Glutamatergic neuron (in vitro differentiated cells): ENCODE results near the gene MACC1. TPM values are rescaled to one million over a fixed set of nuclear protein-coding genes. Genes with fewer than 3 reads are reported as not detected.

Experiments
- DNase-seq: peaks from one replicate; pipeline ENCODE4 v3.0.0; 2022
- H3K27ac Mint-ChIP-seq: one replicate; pipeline ENCODE4 v1.8.0; 2020; ENCODE audit warnings: mild to moderate bottlenecking, mixed read lengths, inconsistent platforms; ENCODE audit not compliant: unreplicated experiment
- H3K27me3 Mint-ChIP-seq: one replicate; pipeline ENCODE4 v1.8.0; 2020; ENCODE audit warnings: mild to moderate bottlenecking, moderate library complexity, mixed read lengths, inconsistent platforms; ENCODE audit not compliant: unreplicated experiment
- H3K36me3 Mint-ChIP-seq: one replicate; pipeline ENCODE4 v1.8.0; 2020; ENCODE audit warnings: mild to moderate bottlenecking, mixed read lengths, inconsistent platforms; ENCODE audit not compliant: unreplicated experiment
- H3K4me1 Mint-ChIP-seq: one replicate; pipeline ENCODE4 v1.8.0; 2020; ENCODE audit warnings: mild to moderate bottlenecking, low read depth, mixed read lengths, inconsistent platforms; ENCODE audit not compliant: unreplicated experiment
- H3K4me3 Mint-ChIP-seq: one replicate; pipeline ENCODE4 v1.8.0; 2020; ENCODE audit warnings: mild to moderate bottlenecking, mixed read lengths, inconsistent platforms; ENCODE audit not compliant: unreplicated experiment
- H3K9me3 Mint-ChIP-seq: one replicate; pipeline ENCODE4 v1.8.0; 2020; ENCODE audit warnings: mild to moderate bottlenecking, moderate library complexity, mixed read lengths, inconsistent platforms; ENCODE audit not compliant: unreplicated experiment
- total RNA-seq: library from RNA; stranded (reverse); fragmentation: NEBNext Ultra II Directional; extraction: Animal tissue kit (Norgen Biotek cat#: 25700); gene quantifications from one replicate; pipeline ENCODE4 v1.2.1, GENCODE V29; 2021; ENCODE audit not compliant: unreplicated experiment
- TF ChIP-seq, protein P1 (sequence below): fragments of 200-600 bp; sonication (generic); IDR thresholded peaks from one replicate; pipeline ENCODE4 v1.5.0; 2021; ENCODE audit not compliant: partially characterized antibody, unreplicated experiment

MACC1 gene
- total RNA-seq, 1 donor from 2014 or later, result 0.29 TPM

DNA sequence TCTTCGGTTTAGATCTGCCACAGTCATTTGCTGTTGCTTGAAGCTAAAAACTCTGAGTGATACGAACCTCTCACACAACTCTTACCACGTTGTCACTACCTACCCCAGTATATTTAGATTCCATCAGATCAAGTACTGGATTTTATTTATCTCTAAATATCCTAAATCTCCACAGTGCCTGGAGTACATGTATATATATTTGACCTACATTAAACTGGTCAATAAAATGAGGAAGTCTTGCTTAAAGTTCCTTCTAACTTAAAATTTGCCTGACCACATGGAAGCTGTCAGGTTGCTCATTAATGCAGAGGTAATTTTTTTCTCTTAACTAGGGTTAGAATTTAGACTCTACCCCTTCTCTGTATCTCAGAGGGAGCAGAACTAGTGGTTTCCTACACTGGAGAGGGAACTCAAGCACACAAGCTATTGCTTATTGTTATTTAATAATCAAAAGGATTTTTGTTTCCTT lies 3.1 kb upstream of the MACC1 start:
- H3K4me3 Mint-ChIP-seq, result no peak overlapping the region
- no peak overlapping the region for H3K27ac Mint-ChIP-seq
- no peaks in the 10 kb centered on the region for H3K9me3 Mint-ChIP-seq
- H3K36me3 Mint-ChIP-seq, result no peaks in the 10 kb centered on the region
- TF ChIP-seq, protein P1, sequence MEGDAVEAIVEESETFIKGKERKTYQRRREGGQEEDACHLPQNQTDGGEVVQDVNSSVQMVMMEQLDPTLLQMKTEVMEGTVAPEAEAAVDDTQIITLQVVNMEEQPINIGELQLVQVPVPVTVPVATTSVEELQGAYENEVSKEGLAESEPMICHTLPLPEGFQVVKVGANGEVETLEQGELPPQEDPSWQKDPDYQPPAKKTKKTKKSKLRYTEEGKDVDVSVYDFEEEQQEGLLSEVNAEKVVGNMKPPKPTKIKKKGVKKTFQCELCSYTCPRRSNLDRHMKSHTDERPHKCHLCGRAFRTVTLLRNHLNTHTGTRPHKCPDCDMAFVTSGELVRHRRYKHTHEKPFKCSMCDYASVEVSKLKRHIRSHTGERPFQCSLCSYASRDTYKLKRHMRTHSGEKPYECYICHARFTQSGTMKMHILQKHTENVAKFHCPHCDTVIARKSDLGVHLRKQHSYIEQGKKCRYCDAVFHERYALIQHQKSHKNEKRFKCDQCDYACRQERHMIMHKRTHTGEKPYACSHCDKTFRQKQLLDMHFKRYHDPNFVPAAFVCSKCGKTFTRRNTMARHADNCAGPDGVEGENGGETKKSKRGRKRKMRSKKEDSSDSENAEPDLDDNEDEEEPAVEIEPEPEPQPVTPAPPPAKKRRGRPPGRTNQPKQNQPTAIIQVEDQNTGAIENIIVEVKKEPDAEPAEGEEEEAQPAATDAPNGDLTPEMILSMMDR, result no peak
- no peaks in the 10 kb centered on the region for H3K27me3 Mint-ChIP-seq
- no peaks in the 10 kb centered on the region for H3K4me1 Mint-ChIP-seq
- no peak for DNase-seq

DNA sequence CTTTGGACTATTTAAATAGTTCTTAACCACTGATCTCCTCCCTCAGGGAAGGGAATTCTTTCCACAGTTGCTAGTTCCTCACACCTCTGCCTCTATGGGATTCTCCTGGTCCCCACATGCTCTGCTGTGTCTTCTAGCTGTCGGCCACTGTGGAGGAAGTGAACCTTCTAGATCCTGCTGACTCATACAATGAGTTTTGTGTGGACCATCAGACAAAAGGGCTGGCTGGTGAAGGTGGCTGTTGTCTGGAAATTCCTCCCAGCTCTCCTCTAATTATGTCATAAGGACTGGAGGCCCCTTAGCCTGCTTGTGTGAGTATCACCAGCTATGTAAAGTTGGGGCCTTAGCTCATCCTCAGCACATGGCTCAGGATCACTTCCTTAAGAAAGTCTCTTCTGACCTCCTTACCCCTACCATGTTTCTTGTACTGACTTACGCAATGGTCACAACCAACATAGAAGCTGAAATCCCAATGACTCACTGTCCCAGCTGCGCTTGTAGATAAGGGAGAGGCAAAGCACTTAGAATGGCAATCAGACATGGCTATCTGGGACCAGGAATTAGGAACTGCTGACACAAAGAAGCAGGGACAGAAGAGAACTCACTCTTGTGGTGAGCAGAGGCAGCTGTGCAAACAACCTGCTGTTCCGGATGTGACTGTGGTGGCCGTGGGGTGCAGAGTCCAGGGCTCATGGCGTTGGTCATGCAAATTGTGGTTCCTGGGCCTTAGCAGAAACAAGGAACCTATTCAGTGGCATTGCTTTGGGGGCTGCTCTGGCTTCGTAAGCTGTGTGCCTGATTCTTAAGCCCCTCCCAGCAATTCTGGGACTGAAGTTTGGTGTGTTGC lies 2.5 kb upstream of the MACC1 start:
- Mint-ChIP-seq H3K4me3 (no peak overlapping the region), H3K27me3 (no peaks in the 10 kb centered on the region), H3K36me3 (no peaks in the 10 kb centered on the region), H3K27ac (no peak overlapping the region), H3K9me3 (no peaks in the 10 kb centered on the region), H3K4me1 (no peaks in the 10 kb centered on the region)
- TF ChIP-seq, protein P1, result no peak
- no peak for DNase-seq

DNA sequence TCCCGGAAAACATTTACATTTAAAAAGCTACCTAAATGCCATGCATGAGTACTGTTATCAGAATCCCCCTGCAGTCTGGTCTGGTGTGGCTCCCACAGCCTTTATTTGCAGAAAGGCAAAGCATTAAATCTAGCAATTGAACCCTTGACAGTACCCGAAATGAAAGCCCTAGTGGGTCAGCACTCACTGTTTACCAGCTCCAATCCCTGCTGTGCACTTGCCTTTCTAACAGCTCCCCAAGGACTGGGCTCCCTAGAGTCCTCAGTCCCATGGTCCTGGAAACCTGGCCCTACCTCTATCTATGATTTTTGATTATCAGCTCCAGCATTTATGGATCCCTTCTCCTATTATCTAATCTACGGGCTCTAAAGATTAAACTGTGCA lies 1.9 kb upstream of the MACC1 start:
- Mint-ChIP-seq H3K27ac (no peak overlapping the region), H3K36me3 (no peaks in the 10 kb centered on the region), H3K9me3 (no peaks in the 10 kb centered on the region), H3K4me1 (no peaks in the 10 kb centered on the region), H3K4me3 (no peak overlapping the region), H3K27me3 (no peaks in the 10 kb centered on the region)
- DNase-seq, result no peak
- TF ChIP-seq, protein P1, result no peak

DNA sequence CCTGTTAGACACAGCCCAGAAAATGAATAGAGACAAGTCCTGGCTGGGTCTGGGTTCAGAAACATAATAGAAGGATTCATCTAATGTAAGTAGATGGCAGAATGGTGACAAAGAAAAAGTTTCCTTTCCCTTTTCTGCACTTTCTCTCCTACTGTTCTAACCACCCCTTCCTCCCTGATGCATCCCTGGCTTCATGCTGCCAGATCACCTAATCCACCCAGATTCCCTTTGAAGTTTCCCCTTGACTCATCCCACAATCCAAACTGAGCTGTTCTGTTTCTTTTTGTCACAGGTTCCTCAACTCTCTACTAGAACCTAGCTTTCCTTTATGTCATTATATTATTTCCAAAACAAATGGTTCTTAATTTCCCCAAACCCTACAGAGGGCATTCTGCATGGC lies 1.1 kb upstream of the MACC1 start:
- TF ChIP-seq, protein P1, result no peak
- Mint-ChIP-seq H3K4me1 (no peaks in the 10 kb centered on the region), H3K27ac (no peak overlapping the region), H3K36me3 (no peaks in the 10 kb centered on the region), H3K9me3 (no peaks in the 10 kb centered on the region), H3K4me3 (no peak overlapping the region), H3K27me3 (no peaks in the 10 kb centered on the region)
- DNase-seq, result no peak

DNA sequence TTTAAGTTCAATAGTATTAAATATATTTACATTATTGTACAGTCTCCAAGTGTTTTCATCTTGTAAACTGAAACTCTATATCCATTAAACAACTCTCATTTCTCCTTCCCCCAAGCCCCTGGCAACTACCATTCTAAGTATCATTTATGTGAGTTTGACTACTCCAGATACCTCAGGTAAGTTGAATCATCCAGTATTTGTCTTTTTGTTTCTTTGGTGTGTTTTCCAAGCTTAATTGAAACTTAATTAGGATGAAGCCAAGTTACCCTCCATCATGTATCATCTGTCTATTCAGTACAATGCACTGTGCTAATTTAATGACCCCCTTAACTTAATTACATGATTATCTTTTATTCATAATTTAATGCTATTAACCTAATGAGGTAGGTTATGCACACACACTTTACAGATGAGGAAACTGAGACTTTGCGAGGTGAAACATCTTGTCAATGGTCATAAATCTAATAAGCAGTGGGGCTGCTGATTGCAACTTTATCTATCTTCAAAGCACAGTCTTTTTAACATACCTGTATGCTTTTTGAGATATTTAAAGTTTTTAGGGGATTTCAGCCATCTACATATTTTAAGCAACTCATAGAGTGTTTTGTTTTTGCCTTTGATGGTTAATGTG lies 663 bp downstream of the MACC1 start:
- Mint-ChIP-seq H3K4me3 (no peak overlapping the region), H3K27ac (no peak overlapping the region), H3K36me3 (no peaks in the 10 kb centered on the region)

More for the DNA sequence above, 663 bp downstream of the MACC1 start:
- TF ChIP-seq, protein P1, result no peak
- Mint-ChIP-seq H3K4me1 (no peaks in the 10 kb centered on the region), H3K27me3 (peaks cover 2% of the 10 kb centered on the region), H3K9me3 (no peaks in the 10 kb centered on the region)
- DNase-seq, result no peak
